ENCODE data around the gene USHBP1. TPM values are rescaled to one million over a fixed set of nuclear protein-coding genes. Genes with fewer than 3 reads are reported as not detected.

USHBP1 gene
- polyA plus RNA-seq, 1 donor from 2014 or later: 0.59 TPM

DNA sequence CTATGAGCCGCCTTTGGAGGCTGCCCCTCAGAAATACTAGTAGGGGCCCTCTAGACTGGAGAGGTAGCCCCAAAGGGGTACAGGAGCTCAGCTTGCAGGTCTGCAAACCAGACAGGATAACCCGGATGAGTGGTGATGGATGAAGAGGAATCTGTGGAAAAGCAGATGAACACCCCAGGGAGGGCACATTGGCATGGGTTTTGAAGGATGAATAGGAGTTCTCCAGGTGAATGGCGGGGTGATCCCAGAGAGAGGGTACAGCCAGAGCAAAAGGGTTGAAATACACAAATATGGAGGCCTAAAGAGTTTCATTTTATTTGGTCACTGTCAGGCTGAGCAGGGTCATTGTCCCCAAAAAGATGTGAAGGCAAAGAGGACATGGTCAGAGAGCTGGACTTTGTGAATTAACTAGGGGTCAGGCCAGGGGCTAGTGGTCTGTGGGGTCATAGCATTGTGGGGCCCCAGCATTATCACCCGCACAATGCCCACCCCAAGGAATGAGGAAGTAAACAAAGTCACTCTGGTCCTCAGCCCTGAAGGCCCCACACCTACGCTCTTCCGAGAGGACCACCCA, 23.6 kb downstream of the USHBP1 start:
- Histone ChIP-seq H4K20me1 (ENCODE audit: insufficient read depth) (no peaks in the 10 kb centered on the region), H3K27ac (ENCODE audit: low read length) (no peak overlapping the region), H3F3A (ENCODE audit: insufficient read depth, low read length, poor library complexity, severe bottlenecking) (no peaks in the 10 kb centered on the region), H3K9me3 (ENCODE audit: low read length) (no peaks in the 10 kb centered on the region), H3K9me2 (ENCODE audit: insufficient read depth, low read length) (no peaks in the 10 kb centered on the region), H3K4me2 (ENCODE audit: low read length) (no peak overlapping the region), H3K36me3 (ENCODE audit: insufficient read depth, low read length) (no peaks in the 10 kb centered on the region), H3K4me3 (ENCODE audit: low read length) (no peak overlapping the region), H2AFZ (ENCODE audit: low read depth, low read length) (no peak overlapping the region), H3K27me3 (ENCODE audit: insufficient read depth, low read depth, low read length) (no peaks in the 10 kb centered on the region), H3K79me2 (replicated peaks; ENCODE audit: insufficient read depth, low read length) (no peaks in the 10 kb centered on the region), H3K9ac (ENCODE audit: low read length) (no peak overlapping the region)
- no peak for TF ChIP-seq TAF1 (IDR thresholded peaks at IDR 0.05; ENCODE audit: low read depth)

DNA sequence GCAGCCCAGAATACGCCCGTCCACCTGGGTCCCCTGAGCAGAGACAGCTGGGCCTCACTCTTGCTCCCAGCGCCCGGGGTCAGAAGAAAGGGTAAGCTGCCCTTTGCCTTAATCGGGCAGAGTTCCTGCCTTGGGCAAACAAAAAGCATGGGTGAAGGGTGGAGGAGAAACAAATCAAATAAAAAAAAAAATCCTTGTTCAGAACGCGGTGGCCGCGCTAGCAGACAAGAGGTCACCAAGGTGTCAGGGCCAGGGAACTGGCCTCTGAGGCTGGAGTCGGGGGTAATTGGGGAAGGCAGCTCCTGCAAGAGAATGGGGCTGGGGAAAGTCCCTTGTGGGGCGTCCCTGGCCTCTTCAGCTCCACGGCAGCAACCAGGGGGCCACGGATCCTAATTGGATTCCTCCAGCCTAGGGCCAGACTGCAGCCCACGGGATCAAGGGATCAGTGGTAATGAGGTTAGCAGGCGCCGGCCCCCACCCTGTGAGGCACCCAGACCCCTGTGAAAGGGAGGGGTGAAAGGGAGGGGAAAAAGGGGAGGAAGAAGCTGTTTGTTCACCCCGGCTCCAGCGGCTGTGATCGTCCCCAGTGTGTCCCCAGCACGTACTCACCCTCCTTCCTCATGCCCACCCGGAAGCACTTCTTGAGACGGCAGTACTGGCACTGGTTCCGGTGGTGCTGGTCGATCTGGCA, 24.3 kb downstream of the USHBP1 start:
- no peak overlapping the region for H3K9ac ChIP-seq (ENCODE audit: low read length)
- H2AFZ ChIP-seq (ENCODE audit: low read depth, low read length): no peak overlapping the region
- H3K27ac ChIP-seq (ENCODE audit: low read length): no peak overlapping the region
- no peak overlapping the region for H3K4me3 ChIP-seq (ENCODE audit: low read length)
- H3K4me2 ChIP-seq (ENCODE audit: low read length): no peak overlapping the region
- no peaks in the 10 kb centered on the region for H4K20me1 ChIP-seq (ENCODE audit: insufficient read depth)
- no peaks in the 10 kb centered on the region for H3K27me3 ChIP-seq (ENCODE audit: insufficient read depth, low read depth, low read length)
- H3K9me3 ChIP-seq (ENCODE audit: low read length): no peaks in the 10 kb centered on the region
- H3K36me3 ChIP-seq (ENCODE audit: insufficient read depth, low read length): no peaks in the 10 kb centered on the region
- H3K79me2 ChIP-seq (replicated peaks; ENCODE audit: insufficient read depth, low read length): no peaks in the 10 kb centered on the region
- no peaks in the 10 kb centered on the region for H3F3A ChIP-seq (ENCODE audit: insufficient read depth, low read length, poor library complexity, severe bottlenecking)
- TF ChIP-seq TAF1 (IDR thresholded peaks at IDR 0.05; ENCODE audit: low read depth) (no peak), EZH2 (IDR thresholded peaks at IDR 0.05; ENCODE audit: borderline replicate concordance, insufficient read depth, low read length, poor library complexity, severe bottlenecking) (no peak), RAD21 (conservative IDR thresholded peaks at IDR 0.05) (no peak), POLR2AphosphoS5 (IDR thresholded peaks at IDR 0.05) (no peak)
- TF ChIP-seq, protein P1, sequence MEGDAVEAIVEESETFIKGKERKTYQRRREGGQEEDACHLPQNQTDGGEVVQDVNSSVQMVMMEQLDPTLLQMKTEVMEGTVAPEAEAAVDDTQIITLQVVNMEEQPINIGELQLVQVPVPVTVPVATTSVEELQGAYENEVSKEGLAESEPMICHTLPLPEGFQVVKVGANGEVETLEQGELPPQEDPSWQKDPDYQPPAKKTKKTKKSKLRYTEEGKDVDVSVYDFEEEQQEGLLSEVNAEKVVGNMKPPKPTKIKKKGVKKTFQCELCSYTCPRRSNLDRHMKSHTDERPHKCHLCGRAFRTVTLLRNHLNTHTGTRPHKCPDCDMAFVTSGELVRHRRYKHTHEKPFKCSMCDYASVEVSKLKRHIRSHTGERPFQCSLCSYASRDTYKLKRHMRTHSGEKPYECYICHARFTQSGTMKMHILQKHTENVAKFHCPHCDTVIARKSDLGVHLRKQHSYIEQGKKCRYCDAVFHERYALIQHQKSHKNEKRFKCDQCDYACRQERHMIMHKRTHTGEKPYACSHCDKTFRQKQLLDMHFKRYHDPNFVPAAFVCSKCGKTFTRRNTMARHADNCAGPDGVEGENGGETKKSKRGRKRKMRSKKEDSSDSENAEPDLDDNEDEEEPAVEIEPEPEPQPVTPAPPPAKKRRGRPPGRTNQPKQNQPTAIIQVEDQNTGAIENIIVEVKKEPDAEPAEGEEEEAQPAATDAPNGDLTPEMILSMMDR (IDR thresholded peaks at IDR 0.05; ENCODE audit: poor library complexity, severe bottlenecking): no peak
- no peaks in the 10 kb centered on the region for H3K9me2 ChIP-seq (ENCODE audit: insufficient read depth, low read length)

DNA sequence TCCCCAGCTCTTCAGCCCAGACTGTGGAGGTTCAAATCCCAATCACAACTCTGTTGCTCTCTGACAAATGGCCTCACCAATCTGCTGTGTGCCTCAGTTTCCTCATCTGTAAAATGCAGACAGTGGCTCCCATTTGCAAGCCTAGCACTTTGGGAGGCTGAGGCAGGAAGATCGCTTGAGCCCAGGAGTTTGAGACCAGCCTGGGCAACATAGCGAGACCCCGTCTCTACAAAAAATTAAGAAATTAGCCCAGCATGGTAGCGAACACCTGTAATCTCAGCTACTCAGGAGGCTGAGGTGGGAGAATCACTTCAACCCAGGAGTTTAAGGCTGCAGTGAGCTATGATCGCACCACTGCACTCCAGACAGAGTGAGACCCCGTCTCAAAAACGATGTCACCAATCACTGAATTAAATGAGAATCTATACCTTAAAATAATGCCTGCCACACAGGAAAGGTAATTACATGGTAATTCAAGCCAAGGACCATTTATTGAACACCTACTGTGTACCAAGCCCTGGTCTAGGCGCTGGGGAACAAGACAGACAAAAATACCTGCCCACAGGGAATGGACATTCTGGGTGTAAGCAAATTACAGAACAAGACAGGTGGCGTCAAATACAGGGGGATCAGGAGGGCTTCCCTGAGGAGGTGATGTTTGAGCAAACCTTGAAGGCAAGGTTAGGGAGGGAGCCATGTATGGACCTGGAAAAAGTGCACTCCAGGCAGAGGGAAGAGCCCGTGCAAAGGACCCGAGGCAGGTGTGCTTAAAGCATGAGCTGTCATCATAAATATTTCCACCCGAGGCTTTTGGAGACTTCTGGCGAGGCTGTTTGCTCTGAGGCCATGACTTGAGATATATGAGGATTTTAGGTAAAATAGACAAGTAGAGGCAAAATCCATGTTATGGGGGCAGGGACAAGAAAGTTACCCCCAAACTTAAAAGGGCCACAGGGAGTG, 26.5 kb downstream of the USHBP1 start:
- no peaks in the 10 kb centered on the region for H3K9me3 ChIP-seq (ENCODE audit: low read length)
- H3K9me2 ChIP-seq (ENCODE audit: insufficient read depth, low read length): no peaks in the 10 kb centered on the region
- H4K20me1 ChIP-seq (ENCODE audit: insufficient read depth): no peaks in the 10 kb centered on the region
- no peaks in the 10 kb centered on the region for H3K36me3 ChIP-seq (ENCODE audit: insufficient read depth, low read length)
- H3K4me3 ChIP-seq (ENCODE audit: low read length): no peak overlapping the region
- no peak overlapping the region for H3K4me2 ChIP-seq (ENCODE audit: low read length)
- no peak for TF ChIP-seq POLR2AphosphoS5 (IDR thresholded peaks at IDR 0.05)
- TF ChIP-seq TAF1 (IDR thresholded peaks at IDR 0.05; ENCODE audit: low read depth): no peak
- no peak for TF ChIP-seq MXI1 (conservative IDR thresholded peaks at IDR 0.05; ENCODE audit: poor library complexity, severe bottlenecking)
- TF ChIP-seq, protein P1 (IDR thresholded peaks at IDR 0.05; ENCODE audit: poor library complexity, severe bottlenecking): no peak
- no peak for TF ChIP-seq SMC3 (conservative IDR thresholded peaks at IDR 0.05; ENCODE audit: poor library complexity)
- no peak for TF ChIP-seq EP300 (conservative IDR thresholded peaks at IDR 0.05; ENCODE audit: poor library complexity, severe bottlenecking)
- no peak for TF ChIP-seq RAD21 (conservative IDR thresholded peaks at IDR 0.05)
- TF ChIP-seq EZH2 (IDR thresholded peaks at IDR 0.05; ENCODE audit: borderline replicate concordance, insufficient read depth, low read length, poor library complexity, severe bottlenecking): no peak
- TF ChIP-seq, protein P2, sequence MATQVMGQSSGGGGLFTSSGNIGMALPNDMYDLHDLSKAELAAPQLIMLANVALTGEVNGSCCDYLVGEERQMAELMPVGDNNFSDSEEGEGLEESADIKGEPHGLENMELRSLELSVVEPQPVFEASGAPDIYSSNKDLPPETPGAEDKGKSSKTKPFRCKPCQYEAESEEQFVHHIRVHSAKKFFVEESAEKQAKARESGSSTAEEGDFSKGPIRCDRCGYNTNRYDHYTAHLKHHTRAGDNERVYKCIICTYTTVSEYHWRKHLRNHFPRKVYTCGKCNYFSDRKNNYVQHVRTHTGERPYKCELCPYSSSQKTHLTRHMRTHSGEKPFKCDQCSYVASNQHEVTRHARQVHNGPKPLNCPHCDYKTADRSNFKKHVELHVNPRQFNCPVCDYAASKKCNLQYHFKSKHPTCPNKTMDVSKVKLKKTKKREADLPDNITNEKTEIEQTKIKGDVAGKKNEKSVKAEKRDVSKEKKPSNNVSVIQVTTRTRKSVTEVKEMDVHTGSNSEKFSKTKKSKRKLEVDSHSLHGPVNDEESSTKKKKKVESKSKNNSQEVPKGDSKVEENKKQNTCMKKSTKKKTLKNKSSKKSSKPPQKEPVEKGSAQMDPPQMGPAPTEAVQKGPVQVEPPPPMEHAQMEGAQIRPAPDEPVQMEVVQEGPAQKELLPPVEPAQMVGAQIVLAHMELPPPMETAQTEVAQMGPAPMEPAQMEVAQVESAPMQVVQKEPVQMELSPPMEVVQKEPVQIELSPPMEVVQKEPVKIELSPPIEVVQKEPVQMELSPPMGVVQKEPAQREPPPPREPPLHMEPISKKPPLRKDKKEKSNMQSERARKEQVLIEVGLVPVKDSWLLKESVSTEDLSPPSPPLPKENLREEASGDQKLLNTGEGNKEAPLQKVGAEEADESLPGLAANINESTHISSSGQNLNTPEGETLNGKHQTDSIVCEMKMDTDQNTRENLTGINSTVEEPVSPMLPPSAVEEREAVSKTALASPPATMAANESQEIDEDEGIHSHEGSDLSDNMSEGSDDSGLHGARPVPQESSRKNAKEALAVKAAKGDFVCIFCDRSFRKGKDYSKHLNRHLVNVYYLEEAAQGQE (IDR thresholded peaks at IDR 0.05; ENCODE audit: borderline replicate concordance): no peak
- no peak overlapping the region for H3K9ac ChIP-seq (ENCODE audit: low read length)
- no peaks in the 10 kb centered on the region for H3K27me3 ChIP-seq (ENCODE audit: insufficient read depth, low read depth, low read length)
- H3F3A ChIP-seq (ENCODE audit: insufficient read depth, low read length, poor library complexity, severe bottlenecking): no peaks in the 10 kb centered on the region
- H2AFZ ChIP-seq (ENCODE audit: low read depth, low read length): no peak overlapping the region
- peaks cover 3% of the 10 kb centered on the region for H3K79me2 ChIP-seq (replicated peaks; ENCODE audit: insufficient read depth, low read length)
- no peak overlapping the region for H3K27ac ChIP-seq (ENCODE audit: low read length)
